Natural killer cell (primary cell): ENCODE data around the gene ASH1L. TPM values are rescaled to one million over a fixed set of nuclear protein-coding genes. Genes with fewer than 3 reads are reported as not detected.

Source experiments
- ATAC-seq, 3 donors: fragments of 150-1000 bp in 2 of 3; fragments of 200-7000 bp in 1 of 3; cut with Tn5 transposase; 1 replicate in 1 of 3; 2 replicates in 2 of 3; pipeline ENCODE4 v1.10.0; 2021; ENCODE audit warnings: mild to moderate bottlenecking in 2 of 3, moderate library complexity in 2 of 3
- DNase-seq, 2 donors: peaks; one replicate each; pipeline versions ENCODE4 v3.0.0 to v3.0.0-alpha.2; 2013 to 2021; ENCODE audit warnings: mixed read lengths in 1 of 2
- H3K27ac ChIP-seq: one replicate; pipeline ENCODE4 v1.5.1; 2013; ENCODE audit warnings: mild to moderate bottlenecking, low read length
- H3K27me3 ChIP-seq: one replicate; pipeline ENCODE4 v1.6.1; 2013; ENCODE audit warnings: low read length; ENCODE audit not compliant: control insufficient read depth, insufficient read depth
- H3K36me3 ChIP-seq: one replicate; pipeline ENCODE4 v1.6.1; 2013; ENCODE audit warnings: low read length; ENCODE audit not compliant: control insufficient read depth, insufficient read depth
- H3K4me1 ChIP-seq: one replicate; pipeline ENCODE4 v1.6.1; 2013; ENCODE audit warnings: low read length; ENCODE audit not compliant: control insufficient read depth, insufficient read depth
- H3K4me3 ChIP-seq: one replicate; pipeline ENCODE4 v1.5.1; 2013; ENCODE audit warnings: low read length
- H3K9me3 ChIP-seq: one replicate; pipeline ENCODE4 v1.6.1; 2013; ENCODE audit warnings: low read length; ENCODE audit not compliant: control insufficient read depth, insufficient read depth
- H3K27ac Mint-ChIP-seq, 2 donors: one replicate each; pipeline ENCODE4 v1.8.0; 2022; ENCODE audit warnings: mild to moderate bottlenecking in 2 of 2, mixed read lengths in 2 of 2, moderate library complexity in 1 of 2
- H3K27me3 Mint-ChIP-seq, 2 donors: one replicate each; pipeline ENCODE4 v1.8.0; 2022; ENCODE audit warnings: low read depth in 2 of 2, mixed read lengths in 2 of 2
- H3K36me3 Mint-ChIP-seq: one replicate; pipeline ENCODE4 v1.8.0; 2022; ENCODE audit warnings: mixed read lengths
- H3K4me1 Mint-ChIP-seq, 2 donors: one replicate each; pipeline ENCODE4 v1.8.0; 2022; ENCODE audit warnings: mixed read lengths in 2 of 2
- H3K4me3 Mint-ChIP-seq: one replicate; pipeline ENCODE4 v1.8.0; 2022; ENCODE audit warnings: mild to moderate bottlenecking, moderate library complexity, mixed read lengths
- H3K9me3 Mint-ChIP-seq, 2 donors: one replicate each; pipeline ENCODE4 v1.8.0; 2022; ENCODE audit warnings: mixed read lengths in 2 of 2
- CTCF ChIP-seq: fragments of 200-600 bp; IDR thresholded peaks from one replicate; pipeline ENCODE4 v1.8.0; 2022; ENCODE audit warnings: antibody characterized with exemption
- WGBS: methylation state at CpG from one replicate; pipeline ENCODE4 v1.1.7; 2013; ENCODE audit warnings: missing lambda C conversion rate; ENCODE audit not compliant: insufficient coverage; 5-methylcytosine and 5-hydroxymethylcytosine counted together
- intact Hi-C: fragments of 100-400 bp; cut with micrococcal nuclease; formaldehyde crosslinking; loops from one replicate; pipeline ENCODE4 v1.14.2; 2022
- total RNA-seq, 4 donors: library from RNA; stranded (reverse); fragments of 120-200 nt in 1 of 4; gene quantifications; one replicate each; pipeline versions ENCODE4 v1.2.3 to v1.2.4, GENCODE V29; 2013 to 2022

The ASH1L gene
- total RNA-seq, 3 donors from 2014 or later (not counting 1 experiment from before 2014, with no cell fraction given): 82.2 to 99.5 (median 91.9) TPM

- intact Hi-C loops: no loop called here
- peaks cover 0 to 4% of the 10 kb centered on the region in 2 donors for H3K4me1 Mint-ChIP-seq
- H3K4me3 Mint-ChIP-seq: no peak overlapping the region
- Histone ChIP-seq H3K4me1 (peaks cover 7% of the 10 kb centered on the region), H3K4me3 (no peak overlapping the region), H3K27me3 (peaks cover 12% of the 10 kb centered on the region), H3K9me3 (no peaks in the 10 kb centered on the region), H3K36me3 (no peaks in the 10 kb centered on the region), H3K27ac (no peak overlapping the region)
- H3K36me3 Mint-ChIP-seq: no peaks in the 10 kb centered on the region
- no peak for ATAC-seq
- TF ChIP-seq CTCF: no peak
- H3K27me3 Mint-ChIP-seq: peaks cover 33 to 37% of the 10 kb centered on the region in 2 donors
- DNase-seq: no peak
- H3K27ac Mint-ChIP-seq: no peak overlapping the region
- no peaks in the 10 kb centered on the region for H3K9me3 Mint-ChIP-seq
- 72% methylated on average over 7 of the region's 7 CpGs for WGBS
Measured at GRCh38 chr1:155297384-155297783, 265.2 kb downstream of the ASH1L start.

- intact Hi-C loops: no loop called here
- ATAC-seq: no peak
- no peak overlapping the region for H3K4me3 Mint-ChIP-seq
Measured at GRCh38 chr1:155296661-155297060, 265.9 kb downstream of the ASH1L start.

GRCh38 chr1:155295942-155296267 is 266.7 kb downstream of the ASH1L start:
- no peaks in the 10 kb centered on the region for H3K9me3 Mint-ChIP-seq
- intact Hi-C loops: no loop called here
- Histone ChIP-seq H3K36me3 (no peaks in the 10 kb centered on the region), H3K4me1 (peaks cover 7% of the 10 kb centered on the region), H3K27me3 (peaks cover 12% of the 10 kb centered on the region), H3K4me3 (no peak overlapping the region), H3K9me3 (no peaks in the 10 kb centered on the region), H3K27ac (no peak overlapping the region)
- no peak overlapping the region for H3K27ac Mint-ChIP-seq
- H3K4me3 Mint-ChIP-seq: no peak overlapping the region
- 89% methylated on average over 7 of the region's 7 CpGs for WGBS
- TF ChIP-seq CTCF: no peak
- H3K36me3 Mint-ChIP-seq: no peaks in the 10 kb centered on the region
- no peak for ATAC-seq
- DNase-seq: no peak
- H3K27me3 Mint-ChIP-seq: peaks cover 33 to 41% of the 10 kb centered on the region in 2 donors
- H3K4me1 Mint-ChIP-seq: peaks cover 0 to 4% of the 10 kb centered on the region in 2 donors

More at GRCh38 chr1:155296661-155297060, 265.9 kb downstream of the ASH1L start:
- H3K36me3 Mint-ChIP-seq: no peaks in the 10 kb centered on the region
- Histone ChIP-seq H3K9me3 (no peaks in the 10 kb centered on the region), H3K4me3 (no peak overlapping the region), H3K4me1 (peaks cover 7% of the 10 kb centered on the region), H3K36me3 (no peaks in the 10 kb centered on the region), H3K27me3 (peaks cover 12% of the 10 kb centered on the region), H3K27ac (no peak overlapping the region)
- TF ChIP-seq CTCF: no peak
- H3K9me3 Mint-ChIP-seq: no peaks in the 10 kb centered on the region
- 91% methylated on average over 3 of the region's 3 CpGs for WGBS
- H3K4me1 Mint-ChIP-seq: peaks cover 0 to 4% of the 10 kb centered on the region in 2 donors
- H3K27ac Mint-ChIP-seq: no peak overlapping the region
- H3K27me3 Mint-ChIP-seq: peaks cover 33 to 38% of the 10 kb centered on the region in 2 donors
- no peak for DNase-seq
